ENCODE results near the gene PPARG.

DNA sequence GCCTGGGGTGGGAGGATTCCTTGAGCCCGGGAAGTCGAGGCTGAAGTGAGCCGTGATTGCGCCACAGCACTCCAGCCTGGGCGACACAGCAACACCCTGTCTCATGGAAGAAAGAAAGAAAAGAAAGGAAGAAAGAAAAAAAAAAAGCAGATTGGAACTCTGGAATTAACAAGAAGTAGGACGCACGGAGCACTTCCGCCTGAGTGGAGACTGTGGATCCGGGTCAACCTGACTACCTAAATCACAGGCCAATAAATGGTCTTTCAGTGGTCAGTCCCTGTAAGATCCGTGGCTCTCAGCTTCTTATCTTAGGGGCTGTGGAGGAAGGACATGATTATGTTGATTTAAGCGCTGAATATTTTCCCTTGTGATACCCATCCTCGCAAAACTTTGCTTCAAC lies 2.4 kb upstream of the PPARG start:
- no peak for TF ChIP-seq EZH2phosphoT487 (IDR thresholded peaks at IDR 0.05; ENCODE audit: low read depth, severe bottlenecking, unreplicated experiment)
- no peak for TF ChIP-seq EZH2 (IDR thresholded peaks at IDR 0.05; ENCODE audit: borderline replicate concordance)
- TF ChIP-seq, protein P1, sequence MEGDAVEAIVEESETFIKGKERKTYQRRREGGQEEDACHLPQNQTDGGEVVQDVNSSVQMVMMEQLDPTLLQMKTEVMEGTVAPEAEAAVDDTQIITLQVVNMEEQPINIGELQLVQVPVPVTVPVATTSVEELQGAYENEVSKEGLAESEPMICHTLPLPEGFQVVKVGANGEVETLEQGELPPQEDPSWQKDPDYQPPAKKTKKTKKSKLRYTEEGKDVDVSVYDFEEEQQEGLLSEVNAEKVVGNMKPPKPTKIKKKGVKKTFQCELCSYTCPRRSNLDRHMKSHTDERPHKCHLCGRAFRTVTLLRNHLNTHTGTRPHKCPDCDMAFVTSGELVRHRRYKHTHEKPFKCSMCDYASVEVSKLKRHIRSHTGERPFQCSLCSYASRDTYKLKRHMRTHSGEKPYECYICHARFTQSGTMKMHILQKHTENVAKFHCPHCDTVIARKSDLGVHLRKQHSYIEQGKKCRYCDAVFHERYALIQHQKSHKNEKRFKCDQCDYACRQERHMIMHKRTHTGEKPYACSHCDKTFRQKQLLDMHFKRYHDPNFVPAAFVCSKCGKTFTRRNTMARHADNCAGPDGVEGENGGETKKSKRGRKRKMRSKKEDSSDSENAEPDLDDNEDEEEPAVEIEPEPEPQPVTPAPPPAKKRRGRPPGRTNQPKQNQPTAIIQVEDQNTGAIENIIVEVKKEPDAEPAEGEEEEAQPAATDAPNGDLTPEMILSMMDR (IDR thresholded peaks at IDR 0.05; ENCODE audit: poor library complexity): no peak

Data from hepatocyte (in vitro differentiated cells).